Activated CD8-positive, alpha-beta memory T cell treated with anti-CD3 and anti-CD28 coated beads, Interleukin-2, amount 50 U/mL, for 24 hours (primary cell): ENCODE results near the gene F5.

Experiments
- DNase-seq: peaks from one replicate; pipeline ENCODE4 v3.0.0-alpha.2; 2020; ENCODE audit errors: extremely low read depth

Gene F5

DNA sequence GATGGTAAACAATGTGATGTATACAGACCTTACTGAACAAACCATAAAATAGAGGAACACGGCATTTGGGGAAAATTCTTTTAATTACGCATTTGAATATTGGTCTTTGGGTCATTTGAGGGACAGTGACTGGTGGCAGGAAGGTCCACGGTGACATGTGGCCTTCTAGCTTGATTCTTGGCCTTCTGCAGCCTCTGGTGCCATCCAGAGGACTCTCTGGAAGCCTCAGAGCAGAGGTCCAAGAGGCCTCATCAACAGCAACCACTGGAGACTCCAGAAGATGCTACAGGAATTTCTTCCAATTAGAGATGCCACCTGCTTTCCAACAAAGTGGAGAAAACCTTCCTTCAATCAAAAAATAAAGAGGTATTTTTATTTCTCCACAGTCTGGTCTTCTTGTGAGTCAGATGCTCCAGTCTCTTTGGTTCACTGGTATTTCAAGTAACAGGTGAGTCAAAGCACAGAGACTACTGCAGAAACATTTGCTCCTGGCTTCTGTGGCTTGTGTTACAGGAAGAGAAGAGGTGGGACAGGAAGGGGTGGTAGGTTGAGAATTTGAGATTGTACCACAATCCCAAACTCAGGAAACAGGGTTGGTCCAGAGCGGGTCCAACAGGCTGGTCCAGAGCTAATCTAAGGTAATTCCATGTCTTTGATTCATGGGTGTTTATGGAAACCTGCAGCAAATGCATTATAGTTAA lies 2.7 kb upstream of the F5 start:
- no peak for DNase-seq

GRCh38 chr1:169588112-169588511 lies 1.8 kb upstream of the F5 start:
- no peak for DNase-seq

- DNase-seq: no peak
Measured at GRCh38 chr1:169586067-169586394, 250 bp downstream of the F5 start.

DNA sequence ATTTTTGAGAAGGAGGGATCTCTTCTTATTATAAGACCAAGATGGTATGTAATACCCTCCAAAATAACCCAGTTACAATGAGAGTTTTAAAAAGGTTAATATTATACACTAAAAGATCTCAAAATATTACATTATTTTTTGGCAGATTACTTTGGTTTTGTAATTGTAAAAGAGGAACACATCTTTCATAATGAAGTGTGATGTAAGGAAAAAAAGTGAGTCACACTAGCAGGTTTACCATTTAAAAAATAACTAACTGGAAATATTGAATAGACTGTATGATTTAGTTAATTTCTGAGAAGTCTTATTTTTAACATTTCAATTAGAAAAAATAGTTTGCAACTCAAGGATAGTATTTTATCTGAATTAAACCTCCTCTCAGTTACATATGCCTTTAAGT lies 1.1 kb downstream of the F5 start:
- DNase-seq: no peak

- DNase-seq: no peak
Measured at GRCh38 chr1:169584483-169585144, 1.7 kb downstream of the F5 start.

DNA sequence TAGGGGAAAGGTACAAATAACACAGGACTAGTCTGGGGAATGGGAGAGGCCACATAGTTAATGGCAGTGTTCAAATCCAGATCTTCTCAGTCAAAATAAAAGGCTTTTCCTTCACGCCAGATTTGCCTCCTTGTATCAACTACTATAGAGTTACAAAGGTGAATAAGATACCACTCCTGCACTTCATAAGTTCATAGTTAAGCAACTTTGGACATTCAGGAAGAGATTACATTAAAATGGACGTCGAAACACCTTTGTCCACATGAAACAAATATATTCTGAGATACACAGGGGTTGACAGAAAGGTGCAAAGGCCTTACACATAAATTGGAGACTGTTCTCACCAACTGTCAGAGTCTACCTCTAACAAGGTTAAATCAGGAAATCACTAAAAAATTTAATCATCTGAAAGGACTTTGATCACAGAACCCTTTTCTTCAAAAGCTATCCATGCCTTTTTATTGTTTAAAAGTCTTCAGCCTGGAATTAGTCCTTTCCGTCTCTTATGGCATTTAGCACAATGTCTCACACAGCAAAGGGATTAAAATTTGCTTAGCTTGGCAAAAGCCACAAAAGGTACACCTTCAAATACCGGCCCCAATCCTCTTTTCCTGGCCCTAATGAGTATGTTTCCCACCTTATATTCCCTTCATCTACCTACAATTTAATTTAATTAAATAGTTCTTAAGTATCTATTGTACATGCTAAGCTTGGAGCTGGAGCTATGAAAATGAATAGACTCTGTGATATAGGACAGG lies 8.1 kb downstream of the F5 start:
- no peak for DNase-seq

- no peak for DNase-seq
Measured at GRCh38 chr1:169576935-169577331, 9.3 kb downstream of the F5 start.

DNA sequence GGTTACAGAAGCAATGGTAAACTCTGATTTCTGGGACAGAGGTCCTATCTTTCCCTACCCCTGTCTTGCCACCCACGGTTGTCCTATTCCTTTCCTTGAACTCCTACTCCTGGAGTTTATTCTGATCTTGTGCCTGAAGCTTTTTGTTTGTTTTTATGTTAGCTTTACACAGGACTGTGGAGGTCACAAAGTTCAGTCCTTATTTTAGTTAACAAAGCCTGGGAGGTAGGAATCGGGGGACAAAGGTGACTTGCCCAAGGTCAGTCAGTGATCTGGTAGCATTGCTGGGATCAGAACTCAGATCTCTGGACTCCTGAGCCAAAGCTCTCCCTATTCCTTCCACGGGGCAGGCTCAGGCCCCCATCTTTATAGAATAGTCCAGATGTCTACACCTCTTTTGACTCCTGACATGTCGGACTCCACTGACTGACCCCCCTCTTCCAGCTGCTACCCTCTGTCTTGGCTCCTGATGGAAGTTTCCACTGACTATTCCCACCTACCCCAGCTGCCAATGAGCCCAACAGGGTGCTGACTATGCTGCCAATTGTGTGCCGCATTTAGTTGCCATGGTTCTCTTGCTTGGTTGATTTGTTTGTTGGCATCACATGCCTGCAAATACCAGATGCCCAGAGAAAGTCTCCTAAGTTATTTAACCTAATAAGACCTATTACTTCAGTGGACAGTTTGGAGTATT lies 9.9 kb downstream of the F5 start:
- DNase-seq: no peak

DNA sequence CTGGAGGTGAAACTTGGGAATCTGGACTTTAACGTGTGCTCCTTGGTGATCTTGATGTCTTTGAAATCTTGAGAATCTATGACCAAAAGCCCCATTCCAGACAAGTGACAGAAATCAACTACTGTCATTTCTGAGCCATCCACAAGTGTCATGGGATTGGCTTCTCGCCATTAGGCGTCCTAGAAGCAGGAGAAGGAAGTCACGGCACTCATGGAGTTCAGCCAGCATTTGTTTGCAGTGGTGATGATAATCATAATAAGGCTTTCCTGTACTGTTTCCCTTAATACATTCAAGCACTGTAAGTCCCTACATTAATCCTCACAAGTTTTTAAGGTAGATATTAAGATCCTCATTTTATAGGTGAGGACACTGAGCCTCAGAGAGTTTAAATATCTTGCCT lies 11.9 kb downstream of the F5 start:
- no peak for DNase-seq

DNA sequence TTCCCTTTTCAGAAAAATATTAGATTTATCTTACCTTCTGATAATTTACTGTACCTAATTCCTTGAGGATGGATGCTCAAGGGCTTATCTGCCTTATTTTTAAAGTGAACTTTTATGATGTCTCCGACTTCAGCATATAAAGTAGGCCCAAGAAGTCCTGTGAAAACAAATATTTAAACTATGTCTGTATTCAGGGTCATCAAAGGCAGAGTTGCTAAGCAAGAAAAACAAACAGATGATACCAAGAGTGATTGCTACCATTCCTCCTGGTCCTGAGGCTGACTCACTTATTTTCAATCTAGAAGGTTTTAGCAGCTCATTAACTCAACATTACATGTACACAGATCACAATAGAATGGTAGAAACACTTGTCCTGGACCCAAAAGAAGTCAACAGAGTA lies 14.1 kb downstream of the F5 start:
- no peak for DNase-seq

DNA sequence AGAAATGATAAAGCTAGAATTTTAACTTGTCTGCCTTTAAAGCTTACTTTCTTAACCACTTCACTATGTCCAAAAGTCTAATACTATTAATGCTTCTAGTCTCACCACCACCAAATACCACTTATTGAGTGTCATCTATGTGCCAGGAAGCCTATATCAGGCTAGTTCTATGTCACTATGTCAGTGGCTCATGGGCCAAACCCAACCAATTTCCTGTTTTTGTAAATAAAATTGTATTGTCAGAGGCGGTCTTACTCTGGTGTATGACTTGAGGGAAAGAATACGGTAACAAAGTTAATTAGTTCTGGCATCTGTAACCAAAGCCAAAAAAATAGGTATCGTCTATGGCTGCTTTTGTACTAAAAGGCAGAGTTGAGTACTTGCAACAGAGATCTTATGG lies 14.8 kb downstream of the F5 start:
- no peak for DNase-seq

GRCh38 chr1:169570172-169570574 lies 16.1 kb downstream of the F5 start:
- no peak for DNase-seq

- DNase-seq: no peak
Measured at GRCh38 chr1:169568497-169568896, 17.8 kb downstream of the F5 start.

DNA sequence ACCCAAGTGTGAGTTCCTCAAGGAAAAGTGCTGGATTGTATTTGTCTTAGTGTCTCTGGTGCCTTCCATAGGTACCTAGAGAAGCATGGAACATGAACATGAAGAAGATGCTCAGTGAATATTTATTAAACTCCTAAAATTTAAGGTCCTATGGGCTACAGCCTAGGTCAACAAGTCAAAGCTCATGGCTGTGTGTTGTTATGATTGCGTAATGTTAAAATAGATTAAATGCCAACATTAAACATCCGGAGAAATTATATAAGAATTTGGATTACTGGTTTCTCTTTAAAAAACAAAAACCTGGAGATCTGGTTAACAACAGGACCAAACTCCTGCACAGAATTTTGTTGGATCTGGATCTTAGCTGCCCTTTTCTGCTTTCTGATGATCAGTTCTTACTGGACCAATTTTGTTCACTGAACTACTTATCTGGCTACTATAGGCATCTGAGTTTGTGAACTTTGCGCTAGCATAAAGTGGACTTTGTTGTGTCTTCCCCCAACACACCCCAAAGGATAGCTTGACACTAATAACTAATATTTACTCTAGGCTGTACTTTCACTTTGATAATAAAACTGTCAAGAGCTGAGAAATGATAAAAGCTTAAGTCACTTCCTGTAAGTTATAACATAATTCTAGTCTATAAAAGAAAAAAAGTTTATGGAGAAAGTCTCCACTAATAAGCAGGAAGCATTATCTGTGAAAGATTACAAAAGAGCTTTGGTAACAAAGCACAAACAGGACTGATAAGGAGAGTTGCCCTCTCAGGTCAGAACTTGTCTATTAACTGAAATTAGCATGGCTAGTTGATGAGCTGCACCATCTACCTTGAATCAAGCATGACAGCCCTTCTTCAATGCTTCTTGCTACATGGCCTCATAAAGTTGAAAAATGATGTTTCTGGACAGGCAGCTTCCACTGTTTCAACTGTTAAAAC lies 20.7 kb downstream of the F5 start:
- DNase-seq: no peak

- DNase-seq: no peak
Measured at GRCh38 chr1:169563650-169564049, 22.6 kb downstream of the F5 start.

GRCh38 chr1:169563019-169563615 lies 23.2 kb downstream of the F5 start:
- no peak for DNase-seq

DNA sequence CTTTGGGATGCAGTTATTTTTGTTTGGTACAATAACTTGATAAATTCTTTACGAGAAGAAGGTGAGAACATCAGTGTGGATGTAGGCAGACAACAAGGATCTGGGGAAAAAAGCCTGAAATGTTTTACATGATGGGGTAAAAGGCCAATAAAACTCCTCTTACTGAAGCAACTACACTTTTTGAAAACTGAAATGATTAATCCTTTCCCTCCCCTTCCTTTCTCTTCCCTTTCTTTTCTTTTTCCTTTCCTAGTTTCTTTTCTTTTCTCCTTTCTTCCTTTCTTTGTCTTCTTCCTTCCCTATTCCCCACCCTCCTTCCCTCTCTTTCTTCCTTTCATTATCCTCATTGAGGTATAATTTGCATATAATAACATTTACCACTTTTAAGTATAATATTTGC lies 24.6 kb downstream of the F5 start:
- no peak for DNase-seq

GRCh38 chr1:169557131-169557530 lies 29.1 kb downstream of the F5 start:
- DNase-seq: no peak

GRCh38 chr1:169550294-169550693 lies 36.0 kb downstream of the F5 start:
- no peak for DNase-seq

GRCh38 chr1:169548282-169548681 lies 38.0 kb downstream of the F5 start:
- DNase-seq: no peak
